Measurements from ENCODE around the gene HFM1. TPM values are rescaled to one million over a fixed set of nuclear protein-coding genes. Genes with fewer than 3 reads are reported as not detected.

HFM1 gene
- total RNA-seq, 1 donor from 2014 or later, result 7.1 TPM

GRCh38 chr1:91402023-91402422 is 2.6 kb downstream of the HFM1 start:
- peak overlapping the region; percentile 42 for H3K4me3 Mint-ChIP-seq
- DNase-seq (ENCODE audit: extremely low spot score, unreplicated experiment), result no peak
- H3K36me3 Mint-ChIP-seq, result peaks cover 8% of the 10 kb centered on the region
- H3K9me3 Mint-ChIP-seq, result no peaks in the 10 kb centered on the region
- TF ChIP-seq CTCF (conservative IDR thresholded peaks at IDR 0.05), result peak; percentile 74
- no peaks in the 10 kb centered on the region for H3K27me3 Mint-ChIP-seq
- H3K4me1 Mint-ChIP-seq (ENCODE audit: unreplicated experiment), result peaks cover 7% of the 10 kb centered on the region
- no peak overlapping the region for H3K27ac Mint-ChIP-seq

GRCh38 chr1:91400133-91400725 is 4.4 kb downstream of the HFM1 start:
- H3K27me3 Mint-ChIP-seq, result no peaks in the 10 kb centered on the region
- H3K4me3 Mint-ChIP-seq, result no peak overlapping the region
- no peak for TF ChIP-seq CTCF (conservative IDR thresholded peaks at IDR 0.05)
- peaks cover 8% of the 10 kb centered on the region for H3K36me3 Mint-ChIP-seq
- H3K9me3 Mint-ChIP-seq, result no peaks in the 10 kb centered on the region
- no peak overlapping the region for H3K27ac Mint-ChIP-seq
- no peak for DNase-seq (ENCODE audit: extremely low spot score, unreplicated experiment)
- H3K4me1 Mint-ChIP-seq (ENCODE audit: unreplicated experiment), result peaks cover 7% of the 10 kb centered on the region

- Mint-ChIP-seq H3K27me3 (no peaks in the 10 kb centered on the region), H3K27ac (no peak overlapping the region), H3K4me3 (no peak overlapping the region), H3K36me3 (peaks cover 10% of the 10 kb centered on the region), H3K4me1 (ENCODE audit: unreplicated experiment) (peaks cover 7% of the 10 kb centered on the region), H3K9me3 (no peaks in the 10 kb centered on the region)
- DNase-seq (ENCODE audit: extremely low spot score, unreplicated experiment), result no peak
- no peak for TF ChIP-seq CTCF (conservative IDR thresholded peaks at IDR 0.05)
Observed at GRCh38 chr1:91398291-91398690, 6.3 kb downstream of the HFM1 start.

GRCh38 chr1:91397605-91398004 is 7.0 kb downstream of the HFM1 start:
- no peak for TF ChIP-seq CTCF (conservative IDR thresholded peaks at IDR 0.05)
- Mint-ChIP-seq H3K36me3 (peaks cover 13% of the 10 kb centered on the region), H3K4me1 (ENCODE audit: unreplicated experiment) (peaks cover 7% of the 10 kb centered on the region), H3K9me3 (no peaks in the 10 kb centered on the region), H3K4me3 (no peak overlapping the region), H3K27me3 (no peaks in the 10 kb centered on the region), H3K27ac (no peak overlapping the region)
- DNase-seq (ENCODE audit: extremely low spot score, unreplicated experiment), result no peak

- H3K27me3 Mint-ChIP-seq, result no peaks in the 10 kb centered on the region
- H3K4me3 Mint-ChIP-seq, result no peak overlapping the region
- DNase-seq (ENCODE audit: extremely low spot score, unreplicated experiment), result no peak
- peaks cover 5% of the 10 kb centered on the region for H3K36me3 Mint-ChIP-seq
- no peak for TF ChIP-seq CTCF (conservative IDR thresholded peaks at IDR 0.05)
- H3K9me3 Mint-ChIP-seq, result no peaks in the 10 kb centered on the region
- no peaks in the 10 kb centered on the region for H3K4me1 Mint-ChIP-seq (ENCODE audit: unreplicated experiment)
- H3K27ac Mint-ChIP-seq, result no peak overlapping the region
Observed at GRCh38 chr1:91393042-91393441, 11.6 kb downstream of the HFM1 start.

DNA sequence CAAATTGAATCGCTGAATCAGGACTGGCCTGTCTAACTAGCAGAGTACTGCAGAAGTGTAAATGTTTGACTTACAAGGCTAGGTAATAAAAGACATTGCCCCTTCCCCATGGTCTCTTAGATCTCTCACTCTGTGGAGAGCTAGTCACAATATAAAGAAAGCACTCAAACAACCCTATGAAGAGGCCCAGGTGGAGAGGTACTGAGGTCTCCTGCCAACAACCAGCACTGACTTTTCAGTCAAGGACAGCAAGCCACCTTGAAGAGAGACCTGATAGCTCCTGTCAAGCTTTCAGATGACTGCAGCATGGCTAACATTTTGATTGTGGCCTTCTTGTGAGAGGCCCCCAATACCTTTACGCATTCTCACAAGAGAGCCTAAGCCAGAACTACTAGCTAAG is 18.5 kb downstream of the HFM1 start:
- Mint-ChIP-seq H3K4me1 (ENCODE audit: unreplicated experiment) (no peaks in the 10 kb centered on the region), H3K9me3 (no peaks in the 10 kb centered on the region), H3K36me3 (no peaks in the 10 kb centered on the region), H3K27me3 (no peaks in the 10 kb centered on the region), H3K4me3 (no peak overlapping the region), H3K27ac (no peak overlapping the region)
- DNase-seq (ENCODE audit: extremely low spot score, unreplicated experiment), result no peak
- no peak for TF ChIP-seq CTCF (conservative IDR thresholded peaks at IDR 0.05)
